GM19324 (cell line): ENCODE results near the gene JAZF1.

ENCODE experiments used
- ATAC-seq: cut with Tn5 transposase; IDR thresholded peaks from one replicate; pipeline ENCODE4 v1.9.1; 2021; ENCODE audit warnings: mild to moderate bottlenecking, moderate library complexity; ENCODE audit not compliant: unreplicated experiment, low FRiP score

The JAZF1 gene

DNA sequence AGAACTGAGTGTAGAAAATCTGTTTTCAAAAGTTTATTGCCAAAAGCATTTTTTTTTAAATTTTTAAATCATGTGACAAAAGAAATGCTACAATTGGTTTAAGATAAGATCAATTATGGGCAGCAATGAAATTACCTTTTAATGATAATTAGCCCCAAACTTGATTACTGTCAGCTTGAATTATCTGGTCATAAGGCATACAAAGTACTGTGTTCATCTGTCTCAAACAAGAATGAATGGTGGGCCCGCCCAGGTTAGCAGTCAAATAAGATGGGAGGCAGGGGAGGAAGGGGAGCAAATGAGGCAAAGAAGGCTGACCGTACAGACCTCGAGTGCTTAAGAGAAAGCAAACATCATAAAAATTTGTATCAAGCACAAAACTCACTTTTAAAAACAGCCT lies 68.1 kb downstream of the JAZF1 start:
- no peak for ATAC-seq

DNA sequence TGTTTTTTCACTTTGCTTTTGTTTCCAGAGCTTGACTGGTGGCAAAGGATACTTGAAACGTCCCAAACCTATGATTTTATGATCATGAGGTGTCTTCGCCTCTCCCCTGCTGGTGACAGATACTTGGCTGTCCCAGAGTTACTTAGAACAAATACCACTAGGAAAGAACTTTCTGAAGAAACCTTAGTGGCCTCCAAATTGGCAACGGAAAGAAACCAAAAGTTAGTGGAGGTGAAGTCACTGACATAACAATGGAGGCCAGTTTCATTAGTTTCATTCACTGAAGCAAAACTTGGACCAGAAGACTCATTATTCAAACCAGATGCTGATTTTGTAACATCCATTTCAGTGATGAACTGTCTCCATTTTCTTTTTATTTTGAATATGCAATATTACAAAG lies 68.6 kb downstream of the JAZF1 start:
- ATAC-seq: no peak

DNA sequence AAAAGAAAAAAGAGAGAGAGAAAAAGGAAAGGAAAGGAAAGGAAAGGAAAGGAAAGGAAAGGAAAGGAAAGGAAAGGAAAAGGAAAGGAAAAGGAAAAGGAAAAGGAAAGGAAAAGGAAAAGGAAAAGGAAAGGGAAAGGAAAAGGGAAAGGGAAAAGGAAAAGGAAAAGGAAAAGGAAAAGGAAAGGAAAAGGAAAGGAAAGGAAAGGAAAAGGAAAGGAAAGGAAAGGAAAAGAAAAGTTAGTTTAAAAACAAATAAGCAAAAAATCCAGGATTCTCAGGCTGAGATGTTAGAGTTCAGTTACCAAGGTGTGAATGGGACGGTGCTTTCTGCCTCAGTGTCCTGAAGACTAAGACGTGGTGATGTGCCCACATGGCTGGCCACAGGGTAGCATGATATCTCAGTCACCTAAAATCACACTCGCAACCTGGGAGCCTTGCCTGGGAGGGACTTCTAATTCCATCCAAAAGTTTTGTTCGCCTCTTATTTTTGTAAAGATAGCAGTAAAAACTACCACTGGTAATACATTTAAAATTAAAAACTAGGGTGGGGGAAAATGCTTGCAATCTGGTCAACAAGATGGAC lies 70.1 kb downstream of the JAZF1 start:
- ATAC-seq: no peak

DNA sequence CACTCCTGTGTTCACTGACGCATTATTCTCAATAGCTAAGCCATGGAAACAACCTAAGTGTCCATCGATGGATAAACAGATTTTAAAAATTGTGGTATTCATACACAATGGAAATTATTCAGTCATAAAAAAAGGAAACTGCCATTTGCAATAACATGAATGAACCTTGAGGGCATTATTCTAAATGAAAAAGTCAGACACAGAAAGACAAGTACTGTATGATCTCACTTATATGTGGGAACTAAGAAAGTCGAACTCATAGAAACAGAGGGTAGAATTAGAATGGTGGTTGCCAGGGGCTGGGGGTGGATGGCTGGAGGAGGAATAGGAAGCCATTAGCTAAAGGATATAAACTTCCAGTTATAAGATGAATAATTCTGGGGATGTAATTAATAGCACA lies 71.8 kb downstream of the JAZF1 start:
- no peak for ATAC-seq

DNA sequence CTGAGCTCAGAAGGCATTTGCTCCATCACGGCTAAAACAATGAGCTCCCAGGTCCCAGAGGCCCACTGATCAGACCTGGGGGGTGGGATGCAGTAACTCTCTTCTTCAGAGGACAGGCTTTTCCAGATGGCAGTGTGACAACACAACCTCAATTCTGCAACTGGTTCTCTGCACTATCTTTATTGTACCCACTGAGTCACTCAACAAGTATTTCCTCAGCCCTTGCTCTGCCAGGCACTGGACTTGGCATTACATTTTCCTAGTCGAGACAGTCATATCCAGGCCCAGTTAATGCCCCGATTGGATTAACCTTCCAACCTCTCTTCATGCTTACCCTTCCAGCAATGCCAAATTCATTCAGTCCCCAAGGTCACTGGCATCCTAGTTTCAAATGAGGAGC lies 72.6 kb downstream of the JAZF1 start:
- ATAC-seq: no peak

DNA sequence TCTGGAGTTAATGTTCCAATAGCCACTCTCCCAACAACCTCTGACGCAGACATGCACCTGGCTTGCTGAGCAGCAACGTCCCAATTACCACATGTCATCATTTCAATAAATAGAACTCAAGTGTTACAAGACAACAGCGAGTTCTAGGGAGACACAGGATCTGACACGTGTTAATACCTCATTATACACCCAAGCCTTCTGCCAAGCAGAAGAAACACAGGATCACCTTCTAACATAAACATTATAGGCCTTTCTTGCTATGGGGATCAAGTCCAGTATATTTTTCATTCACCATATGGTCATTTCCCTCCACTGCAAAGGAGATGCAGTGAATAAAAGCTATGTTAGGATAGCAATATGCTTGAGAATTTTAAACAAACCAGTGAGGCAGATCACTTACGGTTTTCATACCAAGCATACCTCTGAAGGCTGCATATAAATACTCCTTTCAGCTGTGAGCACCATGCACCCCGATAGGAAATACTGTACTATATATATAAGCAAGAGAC lies 74.2 kb downstream of the JAZF1 start:
- no peak for ATAC-seq

DNA sequence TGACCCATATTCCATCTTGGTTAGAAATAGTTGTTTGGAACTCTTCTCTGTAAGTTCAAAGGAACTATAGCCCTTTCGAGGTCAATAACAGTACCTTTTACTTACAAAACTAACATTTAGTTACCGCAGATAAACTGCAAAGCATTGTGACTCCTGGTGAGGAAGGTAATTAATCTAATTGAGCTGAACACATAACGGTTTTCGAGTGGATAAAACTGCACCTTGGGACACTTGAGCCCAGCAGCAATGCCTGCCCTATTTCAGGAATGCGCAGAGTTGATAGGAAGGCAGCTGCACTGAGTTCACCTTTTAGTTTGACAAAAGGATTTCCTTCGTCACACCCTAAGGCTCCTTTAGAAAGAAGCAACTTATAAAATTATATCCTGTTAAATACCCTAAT lies 75.4 kb downstream of the JAZF1 start:
- no peak for ATAC-seq

DNA sequence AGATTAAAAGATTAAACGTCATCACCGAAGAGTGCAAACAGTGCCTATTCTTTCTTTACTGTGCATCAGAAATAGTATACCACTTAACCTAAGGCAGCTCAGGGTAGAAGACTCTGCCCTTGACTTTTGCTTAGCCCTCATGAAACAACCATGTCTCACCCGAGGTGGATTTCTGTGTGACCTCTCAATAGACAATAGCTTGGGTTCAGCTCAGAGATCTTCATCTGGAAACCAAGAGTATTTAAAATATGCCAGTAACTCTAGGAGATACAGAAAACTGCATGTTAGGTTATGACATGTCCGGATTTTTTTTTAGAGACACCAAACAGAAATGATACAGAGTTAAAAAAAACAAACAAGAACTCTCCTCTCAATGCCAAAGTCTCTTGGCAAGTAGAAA lies 75.8 kb downstream of the JAZF1 start:
- no peak for ATAC-seq

DNA sequence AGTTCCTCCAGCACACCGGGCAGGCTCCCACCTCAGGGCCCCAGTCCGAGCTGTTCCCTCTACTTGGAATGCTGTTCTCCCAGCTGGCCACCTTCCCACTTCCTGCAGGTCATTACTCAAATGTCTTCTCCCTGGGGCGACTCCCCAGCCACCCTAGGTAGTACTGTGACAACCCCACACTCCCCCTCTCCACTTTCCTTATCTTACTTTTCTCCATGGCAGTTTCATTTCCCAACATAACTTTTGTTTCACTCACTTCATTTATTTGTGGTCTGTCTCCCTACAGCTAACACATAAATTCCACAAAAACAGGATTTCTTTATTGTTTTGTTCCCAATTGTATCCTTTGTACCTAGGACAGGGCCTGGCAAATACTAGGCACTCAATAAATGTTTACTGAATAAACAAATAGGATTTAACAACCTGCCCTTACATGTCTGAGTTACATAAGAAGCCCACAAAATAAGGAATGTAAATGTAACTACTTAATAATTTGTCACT lies 76.5 kb downstream of the JAZF1 start:
- ATAC-seq: no peak

DNA sequence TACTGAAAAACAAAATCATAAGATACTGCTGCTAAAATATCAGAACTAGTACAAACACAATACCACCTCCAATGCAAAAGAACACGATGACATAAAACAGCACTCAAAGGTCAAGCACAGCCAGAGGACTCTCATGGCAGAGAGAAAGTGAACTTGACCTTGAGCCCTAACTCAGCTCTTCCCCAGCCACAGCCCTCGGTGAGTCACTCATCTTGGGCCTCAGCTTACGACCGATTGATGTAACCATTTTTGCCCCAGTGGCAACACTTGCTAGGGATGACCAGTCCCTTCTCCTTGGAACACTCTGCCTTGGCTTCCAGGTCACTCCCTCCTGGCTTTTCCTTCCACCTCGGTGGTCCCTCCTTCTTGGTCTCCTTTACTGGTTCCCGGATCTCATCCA lies 77.8 kb downstream of the JAZF1 start:
- no peak for ATAC-seq

DNA sequence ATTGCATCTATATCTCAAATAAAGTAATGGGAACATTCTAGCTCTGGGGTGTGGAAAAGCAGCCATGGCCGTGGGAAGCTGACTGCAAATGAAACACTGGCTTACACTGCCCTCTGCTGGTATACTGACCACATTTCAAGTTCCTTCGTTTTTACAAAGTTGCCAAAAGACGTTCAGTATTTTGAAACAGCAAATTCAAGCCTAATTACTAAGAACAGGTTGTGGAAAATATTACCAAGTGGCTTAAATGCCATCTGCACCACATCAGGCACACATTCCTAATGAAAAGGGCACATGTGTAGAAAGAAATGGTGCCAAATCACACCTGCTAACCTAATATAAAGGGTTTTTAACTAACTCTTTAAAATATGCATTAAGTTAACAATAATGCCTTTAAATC lies 83.9 kb downstream of the JAZF1 start:
- no peak for ATAC-seq

DNA sequence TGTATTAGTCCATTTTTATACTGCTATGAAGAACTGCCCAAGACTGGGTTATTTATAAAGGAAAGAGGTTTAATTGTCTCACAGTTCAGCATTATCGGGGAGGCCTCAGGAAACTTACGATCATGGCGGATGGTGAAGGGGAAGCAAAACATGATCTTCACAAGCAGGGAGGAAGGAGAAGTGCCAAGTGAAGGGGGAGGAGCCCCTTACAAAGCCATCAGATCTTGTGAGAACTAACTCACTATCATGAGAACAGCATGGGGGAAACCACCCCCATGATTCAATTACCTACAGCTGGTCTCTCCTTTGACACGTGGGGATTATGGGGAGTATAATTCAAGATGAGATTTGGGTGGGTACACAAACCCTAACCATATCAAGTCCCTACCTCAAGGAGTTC lies 85.4 kb downstream of the JAZF1 start:
- no peak for ATAC-seq

DNA sequence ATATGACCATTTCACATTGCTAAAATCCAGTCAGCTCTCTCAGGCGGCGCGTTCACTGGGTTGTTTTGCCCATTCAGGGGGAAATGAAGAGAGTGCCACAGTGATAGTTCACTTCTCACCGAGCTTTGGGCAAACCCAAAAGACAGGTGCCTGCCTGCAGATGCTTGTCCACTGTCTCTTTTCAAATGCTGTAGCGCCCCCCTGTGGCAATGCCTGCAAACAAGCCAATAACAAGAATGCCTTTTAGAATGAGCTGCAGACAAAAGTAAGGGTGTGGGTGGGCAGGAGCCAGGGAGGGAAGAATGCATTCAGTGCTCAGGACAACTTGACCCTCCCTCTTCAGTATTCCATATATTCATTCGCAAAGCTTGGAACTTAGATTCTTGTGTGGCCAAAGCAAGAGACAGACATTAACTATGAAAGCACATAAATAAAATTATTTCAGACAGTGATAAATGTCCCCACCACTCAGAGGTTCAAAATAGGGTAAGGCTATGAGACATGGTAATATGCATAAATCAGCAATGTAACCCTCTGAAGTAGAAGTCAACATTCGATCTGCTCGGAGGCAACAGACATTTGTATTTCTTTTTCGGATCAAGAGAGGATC lies 86.9 kb downstream of the JAZF1 start:
- ATAC-seq: no peak

DNA sequence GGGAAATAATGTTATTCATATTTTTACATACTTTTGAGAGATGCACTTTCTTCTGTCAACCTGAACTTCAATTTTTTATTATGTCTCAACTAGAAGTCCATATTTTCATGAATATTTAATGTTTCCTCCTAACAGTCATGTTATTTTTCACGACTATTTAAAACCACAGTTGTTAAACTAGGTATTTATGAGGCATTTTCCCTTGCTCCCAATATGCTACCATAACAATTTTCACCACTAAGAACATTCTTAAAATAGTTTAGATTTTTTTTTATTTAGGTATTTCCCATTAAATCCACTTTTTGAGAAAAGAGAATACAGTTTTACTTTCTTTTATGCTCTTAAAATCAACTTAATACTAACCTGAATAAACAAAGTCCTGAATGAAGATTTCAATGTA lies 89.4 kb downstream of the JAZF1 start:
- ATAC-seq: no peak

DNA sequence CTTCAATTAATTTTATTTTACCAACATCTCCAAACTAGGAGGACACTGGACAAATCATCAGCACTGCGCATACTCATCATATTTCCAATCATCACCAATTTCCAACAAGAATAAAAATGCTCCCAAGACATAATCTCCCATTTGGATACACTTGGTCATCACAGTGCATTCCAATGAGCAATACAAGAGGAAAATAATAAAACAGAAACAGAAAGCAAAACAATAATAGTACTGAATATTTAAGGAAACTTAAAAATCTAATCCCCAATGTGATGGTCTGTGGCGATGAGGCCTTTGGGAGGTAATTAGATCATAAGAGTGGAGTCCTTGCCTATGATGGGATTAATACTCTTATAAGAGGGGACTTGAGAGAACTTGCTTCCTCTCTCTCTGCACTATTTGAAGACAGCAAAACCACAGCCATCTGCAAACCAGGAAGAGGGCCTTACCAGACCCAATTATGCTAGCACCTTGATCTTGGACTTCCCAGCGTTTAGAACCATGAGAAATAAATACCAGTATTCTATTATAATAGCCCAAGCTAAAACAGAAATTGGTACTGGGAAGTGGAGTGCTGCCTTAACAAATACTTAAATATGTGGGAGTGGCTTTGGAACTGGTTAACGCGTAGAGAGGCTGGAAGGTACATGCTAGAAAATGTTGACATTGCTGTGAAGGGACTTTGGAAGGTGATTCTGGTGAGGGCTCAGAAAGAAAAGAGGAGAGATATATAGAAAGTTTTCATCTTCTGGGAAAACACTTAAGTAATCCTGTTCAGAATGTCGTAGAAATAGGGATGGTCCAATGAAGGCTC lies 91.5 kb downstream of the JAZF1 start:
- ATAC-seq: no peak

DNA sequence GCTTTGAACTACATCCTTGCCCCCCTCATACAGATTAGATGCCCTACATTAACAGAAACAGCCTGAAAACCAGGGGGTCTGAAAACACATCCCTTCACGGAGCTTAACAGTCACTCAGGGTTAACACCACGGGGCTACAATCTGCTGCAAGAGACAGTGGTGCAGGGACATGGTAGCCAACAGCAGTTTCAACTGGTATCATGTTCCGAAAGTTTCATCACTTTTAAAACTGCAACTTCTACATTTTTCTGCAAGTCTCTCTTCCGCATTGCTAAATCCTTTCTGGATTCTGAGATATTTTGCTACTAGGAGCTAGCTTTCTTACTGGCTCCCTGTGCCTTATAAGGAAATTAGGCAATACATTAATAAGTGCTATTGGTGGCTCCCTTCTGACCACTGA lies 92.6 kb downstream of the JAZF1 start:
- no peak for ATAC-seq

DNA sequence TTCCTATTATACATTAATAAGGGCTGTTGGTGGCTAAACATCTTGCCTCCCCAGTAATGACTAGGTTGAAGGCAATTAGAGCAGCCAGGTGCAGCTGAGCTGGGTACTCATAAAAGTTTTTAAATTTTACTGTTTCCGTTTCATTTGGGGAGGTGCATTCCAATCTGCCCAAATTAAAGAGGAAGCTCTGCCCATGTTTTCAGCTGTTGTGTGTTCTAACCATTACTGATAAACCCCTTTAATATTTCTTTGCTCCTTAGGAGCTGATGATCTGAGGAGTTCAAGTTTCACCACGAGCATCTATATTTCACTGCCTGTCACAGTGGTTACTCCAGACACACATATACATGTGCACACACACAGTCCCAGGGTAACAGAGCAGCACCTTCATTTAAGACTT lies 94.4 kb downstream of the JAZF1 start:
- ATAC-seq: no peak

DNA sequence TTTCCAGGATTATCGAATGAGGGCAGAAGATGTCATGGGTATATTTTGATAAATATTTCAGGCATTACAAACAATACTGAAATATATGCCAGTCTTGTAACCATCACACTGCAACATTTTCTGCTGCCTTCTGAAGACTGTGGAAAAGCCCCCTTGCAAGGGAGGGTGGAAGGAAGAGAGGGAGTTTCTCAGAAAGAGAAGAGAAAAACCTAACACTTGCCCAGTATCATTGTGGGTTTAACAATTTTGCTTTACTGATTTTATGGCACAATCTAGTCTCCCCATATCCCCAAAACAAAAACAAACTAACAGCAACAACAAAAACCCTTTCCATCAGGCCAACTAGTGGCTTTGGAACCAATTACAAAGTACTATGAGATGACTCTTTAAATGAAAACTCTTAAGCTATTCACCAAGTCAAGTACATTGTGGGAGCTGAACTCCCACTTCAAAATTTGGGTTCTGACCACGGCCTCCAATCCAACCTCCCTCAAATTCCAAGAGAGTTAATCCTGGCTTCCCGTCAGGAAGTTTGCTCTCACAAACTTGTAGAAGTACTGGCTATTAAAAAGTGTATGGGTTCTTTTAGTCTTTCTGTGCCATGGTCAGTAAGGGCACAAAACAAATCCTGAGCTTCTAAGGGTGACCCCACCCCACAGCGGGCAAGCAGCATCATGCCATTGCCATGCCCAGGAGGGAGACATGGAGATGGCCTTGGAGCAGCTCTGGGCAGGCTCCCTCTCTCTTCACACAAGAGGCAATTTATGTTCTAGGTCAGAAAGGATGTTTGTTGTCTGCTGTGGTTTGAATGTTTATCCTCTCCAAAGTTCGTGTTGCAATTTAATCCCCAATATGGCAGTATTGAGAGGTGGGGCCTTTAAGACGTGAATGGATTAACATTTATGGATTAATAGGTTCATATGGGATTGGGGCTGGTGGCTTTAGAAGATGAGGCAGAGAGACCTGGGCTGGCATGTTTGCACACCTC lies 96.3 kb downstream of the JAZF1 start:
- no peak for ATAC-seq

DNA sequence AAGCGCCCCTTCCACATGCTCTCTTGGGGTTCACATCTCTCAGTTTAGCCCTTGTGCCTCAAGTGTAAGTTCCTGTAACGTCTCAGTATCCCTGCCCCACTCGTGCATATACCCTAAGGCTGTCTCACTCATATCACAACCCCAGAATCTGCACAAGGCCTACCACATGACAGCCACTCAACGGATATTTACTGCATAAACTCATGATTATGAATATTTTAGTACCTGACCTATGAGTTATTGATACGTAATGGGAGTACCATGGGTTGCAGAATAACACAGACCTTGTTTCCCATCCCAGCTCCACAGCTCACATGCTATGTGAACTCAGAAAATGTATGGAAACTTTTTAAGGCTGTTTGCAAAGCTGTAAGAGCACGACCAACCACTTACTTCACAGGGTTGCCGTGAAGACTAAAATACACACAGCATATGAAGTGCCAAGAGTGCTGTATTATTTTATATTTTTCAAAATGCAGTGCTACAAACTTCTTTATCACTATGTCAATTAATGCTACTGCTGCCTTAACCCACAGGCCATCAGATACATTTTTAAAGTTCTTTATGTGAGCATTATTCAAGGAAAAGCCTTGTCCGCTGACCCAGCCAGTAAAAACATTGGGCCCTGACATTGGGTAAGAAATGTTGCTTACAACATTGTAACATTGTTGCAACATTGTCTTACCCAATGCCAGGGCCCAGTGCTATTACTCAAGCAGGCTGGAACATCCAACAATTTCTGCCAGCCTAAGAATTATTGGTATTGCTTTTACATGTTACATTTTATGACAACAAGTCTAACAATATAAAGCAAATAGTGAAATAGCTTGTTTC lies 97.2 kb downstream of the JAZF1 start:
- ATAC-seq: no peak

DNA sequence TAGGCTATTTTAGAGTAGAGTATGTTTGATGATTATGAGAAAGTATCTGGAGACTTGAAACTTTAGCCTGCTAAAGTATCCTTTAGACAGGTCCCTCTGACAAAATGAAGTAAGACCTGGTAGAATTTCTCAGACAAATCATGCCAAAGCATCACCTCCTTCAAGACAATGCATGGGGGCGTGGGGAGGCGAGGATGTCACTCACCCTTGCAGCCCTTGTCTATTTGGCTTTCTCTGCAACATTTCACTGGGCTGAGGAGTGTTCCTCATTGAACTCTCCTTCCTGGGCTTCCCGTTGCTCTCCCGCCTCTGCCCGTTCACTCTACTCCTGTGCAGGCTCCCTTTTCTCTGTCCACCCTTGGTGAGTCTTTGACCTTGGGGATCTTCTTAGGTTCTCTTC lies 98.5 kb downstream of the JAZF1 start:
- ATAC-seq: no peak
